Kidney (tissue), 14 donors: ENCODE results near the gene FN3K. TPM values are rescaled to one million over a fixed set of nuclear protein-coding genes. Genes with fewer than 3 reads are reported as not detected.

Experiments
- DNase-seq, 5 donors: peaks; one replicate each; pipeline ENCODE4 v3.0.0-alpha.2; 2013 to 2020
- FAIRE-seq: peaks from 2 replicates; lab custom pipeline; 2012; peaks lifted over from hg19 to GRCh38; lab: Jason Lieb, UNC
- H3K27ac ChIP-seq, 2 donors: one replicate each; pipeline ENCODE4 v1.7.0; 2013; ENCODE audit warnings: low read depth in 2 of 2, low read length in 2 of 2, inconsistent platforms in 1 of 2
- H3K27me3 ChIP-seq: one replicate; pipeline ENCODE4 v1.7.1; 2013; ENCODE audit warnings: low read length, inconsistent platforms; ENCODE audit not compliant: control insufficient read depth, insufficient read depth
- H3K36me3 ChIP-seq, 3 donors: one replicate each; pipeline versions ENCODE4 v1.7.0 to v1.7.1; 2013; ENCODE audit warnings: low read length in 3 of 3, control low read depth in 1 of 3, inconsistent platforms in 1 of 3; ENCODE audit not compliant: insufficient read depth in 3 of 3, control insufficient read depth in 2 of 3
- H3K4me1 ChIP-seq, 3 donors: one replicate each; pipeline versions ENCODE4 v1.7.0 to v1.7.1; 2013; ENCODE audit warnings: low read length in 3 of 3, inconsistent platforms in 1 of 3, low read depth in 1 of 3; ENCODE audit not compliant: control insufficient read depth in 2 of 3, insufficient read depth in 2 of 3
- H3K4me3 ChIP-seq, 3 donors: one replicate each; pipeline versions ENCODE4 v1.7.0 to v1.8.1; 2013; ENCODE audit warnings: low read length in 3 of 3, control low read depth in 1 of 3, inconsistent platforms in 1 of 3
- H3K9ac ChIP-seq, 3 donors: one replicate each; pipeline versions ENCODE4 v1.7.0 to v1.7.1; 2013; ENCODE audit warnings: low read length in 3 of 3, control low read depth in 1 of 3, inconsistent platforms in 1 of 3
- H3K9me3 ChIP-seq, 3 donors: one replicate each; pipeline versions ENCODE4 v1.7.0 to v1.7.1; 2013; ENCODE audit warnings: low read length in 3 of 3, control low read depth in 1 of 3, inconsistent platforms in 1 of 3; ENCODE audit not compliant: control insufficient read depth in 2 of 3, insufficient read depth in 1 of 3
- intact Hi-C: fragments of 100-400 bp; cut with DNase I; formaldehyde crosslinking; loops from one replicate; pipeline ENCODE4 v1.11.1; 2022
- polyA plus RNA-seq: library from polyadenylated mRNA; stranded (reverse); fragments of 350-450 nt; fragmentation: Illumina TruSeq; extraction: RNeasy Lipid Tissue Mini Kit (QIAGEN cat#74804); gene quantifications from one replicate; pipeline ENCODE4 v1.2.3, GENCODE V29; 2014; ENCODE audit warnings: low read depth, low replicate concordance; ENCODE audit not compliant: insufficient read depth
- total RNA-seq: library from RNA; stranded (reverse); fragmentation: NEBNext Ultra II Directional; extraction: Animal tissue kit (Norgen Biotek cat#: 25700); gene quantifications from one replicate; pipeline ENCODE4 v1.2.1, GENCODE V29; 2021
- TF ChIP-seq, protein P1 (sequence below): IDR thresholded peaks from 3 replicates; pipeline ENCODE4 v1.5.1; 2012; ENCODE audit warnings: mild to moderate bottlenecking, moderate library complexity, borderline replicate concordance; ENCODE audit not compliant: insufficient read depth; ENCODE audit errors: extremely low read depth
- donor health status: control.
- donor health status: control.
- donor health status: control.
- donor health status: control.
- donor health status: control.
- donor health status: DM: yes; HTN: yes; CAD: no.
- donor health status: Normal renal cell carcinoma (clear cell type).

The FN3K gene
- total and polyA plus RNA-seq, 2 donors from 2014 or later: 33.3 to 114 TPM

DNA sequence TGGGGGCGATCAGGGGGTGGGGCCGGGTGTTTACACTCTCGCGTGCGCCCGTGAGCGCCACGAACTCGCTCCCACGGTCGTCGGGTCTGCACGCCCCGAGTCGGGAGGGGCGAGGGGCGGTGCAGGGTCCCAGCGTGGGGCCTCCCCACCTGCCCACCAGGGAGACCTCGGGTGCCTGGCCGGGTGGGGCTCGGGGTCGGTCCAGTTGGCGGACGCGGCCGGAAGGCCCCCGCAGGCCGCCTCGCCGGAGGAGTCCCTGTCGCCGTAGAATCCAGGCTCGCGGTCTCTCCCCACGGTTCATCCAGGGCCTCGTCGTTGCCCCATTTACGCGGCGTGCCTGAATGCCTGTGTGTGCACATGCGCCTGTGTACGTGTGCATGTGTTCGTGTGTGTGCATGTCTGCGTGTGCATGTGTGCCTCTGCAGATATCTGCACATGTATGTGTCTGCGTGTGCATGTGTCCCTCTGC, 36.4 kb upstream of the FN3K start:
- no peak for FAIRE-seq
- TF ChIP-seq, protein P1, sequence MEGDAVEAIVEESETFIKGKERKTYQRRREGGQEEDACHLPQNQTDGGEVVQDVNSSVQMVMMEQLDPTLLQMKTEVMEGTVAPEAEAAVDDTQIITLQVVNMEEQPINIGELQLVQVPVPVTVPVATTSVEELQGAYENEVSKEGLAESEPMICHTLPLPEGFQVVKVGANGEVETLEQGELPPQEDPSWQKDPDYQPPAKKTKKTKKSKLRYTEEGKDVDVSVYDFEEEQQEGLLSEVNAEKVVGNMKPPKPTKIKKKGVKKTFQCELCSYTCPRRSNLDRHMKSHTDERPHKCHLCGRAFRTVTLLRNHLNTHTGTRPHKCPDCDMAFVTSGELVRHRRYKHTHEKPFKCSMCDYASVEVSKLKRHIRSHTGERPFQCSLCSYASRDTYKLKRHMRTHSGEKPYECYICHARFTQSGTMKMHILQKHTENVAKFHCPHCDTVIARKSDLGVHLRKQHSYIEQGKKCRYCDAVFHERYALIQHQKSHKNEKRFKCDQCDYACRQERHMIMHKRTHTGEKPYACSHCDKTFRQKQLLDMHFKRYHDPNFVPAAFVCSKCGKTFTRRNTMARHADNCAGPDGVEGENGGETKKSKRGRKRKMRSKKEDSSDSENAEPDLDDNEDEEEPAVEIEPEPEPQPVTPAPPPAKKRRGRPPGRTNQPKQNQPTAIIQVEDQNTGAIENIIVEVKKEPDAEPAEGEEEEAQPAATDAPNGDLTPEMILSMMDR: no peak
- Histone ChIP-seq H3K9ac (peak overlapping the region in 2 of 3 donors; percentile 56 to 62), H3K27me3 (no peaks in the 10 kb centered on the region), H3K9me3 (peaks cover 0 to 5% (median 0%) of the 10 kb centered on the region in 3 donors), H3K36me3 (no peaks in the 10 kb centered on the region), H3K4me3 (peak overlapping the region; percentile 74 to 82 (median 74)), H3K27ac (no peak overlapping the region), H3K4me1 (peaks cover 0 to 18% (median 0%) of the 10 kb centered on the region in 3 donors)
- intact Hi-C loops: no loop called here
- no peak for DNase-seq

DNA sequence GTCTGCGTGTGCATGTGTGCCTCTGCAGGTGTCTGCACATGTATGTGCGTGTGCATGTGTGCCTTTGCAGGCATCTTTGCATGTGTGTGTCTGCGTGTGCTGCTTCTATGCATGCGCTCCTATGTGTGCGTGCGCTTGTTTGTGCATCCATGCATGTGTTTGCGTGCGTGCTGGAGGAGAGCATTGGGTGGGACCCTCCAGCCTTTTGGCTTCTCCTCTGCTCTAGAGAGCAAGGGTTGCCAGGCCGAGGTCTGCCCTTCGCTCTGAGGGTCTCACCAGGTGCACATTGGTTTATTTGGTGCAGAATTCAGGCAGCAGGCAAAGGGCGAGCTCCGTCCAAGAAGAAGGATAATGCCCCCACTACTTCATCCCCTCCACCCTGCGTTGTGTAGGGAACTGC, 35.9 kb upstream of the FN3K start:
- TF ChIP-seq, protein P1: no peak
- peaks cover 0 to 3% (median 0%) of the 10 kb centered on the region in 3 donors for H3K9me3 ChIP-seq
- H3K4me3 ChIP-seq: peak overlapping the region; percentile 74 to 82 (median 74)
- H3K36me3 ChIP-seq: no peaks in the 10 kb centered on the region
- H3K27ac ChIP-seq: no peak overlapping the region
- FAIRE-seq (no peak), DNase-seq (peak in 1 of 5 donors; percentile 57)
- peaks cover 0 to 18% (median 0%) of the 10 kb centered on the region in 3 donors for H3K4me1 ChIP-seq
- H3K9ac ChIP-seq: peak overlapping the region in 2 of 3 donors; percentile 56 to 62
- no peaks in the 10 kb centered on the region for H3K27me3 ChIP-seq
- intact Hi-C loops: no loop called here

DNA sequence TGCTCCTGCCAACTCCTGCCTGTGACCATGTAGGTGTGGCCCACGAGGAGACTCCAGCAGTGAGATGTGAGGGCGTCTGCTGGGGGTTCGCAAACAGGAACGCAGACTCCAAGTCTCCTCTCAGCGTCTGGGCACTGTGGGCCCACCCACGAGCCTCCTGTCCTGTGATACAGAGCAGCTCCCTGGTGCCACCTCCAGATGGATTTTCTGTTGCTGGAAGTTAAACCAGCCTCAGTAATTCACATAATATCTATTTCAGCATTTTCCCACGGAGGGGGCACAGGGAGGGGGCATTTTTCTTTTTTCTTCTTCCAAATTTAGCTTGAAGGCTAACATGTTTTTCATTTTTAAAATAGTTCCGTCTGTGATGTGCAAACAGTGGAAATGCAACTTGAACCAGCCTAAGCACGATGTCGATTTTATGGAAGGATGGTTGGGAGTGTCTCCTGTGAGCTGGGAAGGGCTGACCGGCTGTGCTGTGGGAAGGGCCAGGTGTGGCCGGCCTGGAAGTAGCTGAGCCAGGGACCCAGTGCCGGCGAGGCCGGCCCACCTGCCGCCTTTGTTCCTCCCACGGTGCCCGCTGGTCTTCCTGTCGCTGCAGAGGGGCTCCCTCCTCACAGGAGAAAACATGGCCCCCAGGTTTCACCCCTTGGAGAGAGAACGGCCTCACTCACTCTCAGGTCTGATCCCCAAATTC, 33.0 kb upstream of the FN3K start:
- DNase-seq: peak in 1 of 5 donors; percentile 48
- H3K4me1 ChIP-seq: peaks cover 0 to 8% (median 0%) of the 10 kb centered on the region in 3 donors
- H3K9ac ChIP-seq: no peak overlapping the region
- H3K4me3 ChIP-seq: no peak overlapping the region
- no peaks in the 10 kb centered on the region for H3K9me3 ChIP-seq
- no peak overlapping the region for H3K27ac ChIP-seq
- H3K27me3 ChIP-seq: no peaks in the 10 kb centered on the region
- TF ChIP-seq, protein P1: no peak
- no peak for FAIRE-seq
- no peaks in the 10 kb centered on the region for H3K36me3 ChIP-seq
- intact Hi-C loops: no loop called here
